HUDEP-2 (cell line): Measurements from ENCODE around the gene TMEFF1.

Source experiments
- DNase-seq, 76 experiments: peaks; one replicate each; lab custom pipeline; 2025; ENCODE audit not compliant: unreplicated experiment in 76 of 76; lab: John Stamatoyannopoulos, UW

Gene TMEFF1

DNA sequence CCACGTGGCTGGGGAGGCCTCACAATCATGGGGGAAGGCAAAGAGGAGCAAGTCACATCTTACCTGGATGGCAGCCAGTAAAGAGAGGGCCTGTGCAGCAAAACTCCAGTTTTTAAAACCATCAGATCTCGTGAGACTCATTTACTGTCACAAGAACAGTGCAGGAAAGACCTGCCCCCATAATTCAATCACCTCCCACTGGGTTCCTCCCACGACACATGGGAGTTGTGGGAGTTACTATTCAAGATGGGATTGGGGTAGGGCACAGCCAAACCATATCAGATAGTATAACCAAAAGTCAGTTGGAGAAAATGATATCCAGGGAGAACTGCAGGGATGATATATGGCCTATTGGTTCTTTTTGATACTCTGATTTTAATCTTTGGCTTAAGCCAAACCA, 94.9 kb downstream of the TMEFF1 start:
- DNase-seq = no peak

DNA sequence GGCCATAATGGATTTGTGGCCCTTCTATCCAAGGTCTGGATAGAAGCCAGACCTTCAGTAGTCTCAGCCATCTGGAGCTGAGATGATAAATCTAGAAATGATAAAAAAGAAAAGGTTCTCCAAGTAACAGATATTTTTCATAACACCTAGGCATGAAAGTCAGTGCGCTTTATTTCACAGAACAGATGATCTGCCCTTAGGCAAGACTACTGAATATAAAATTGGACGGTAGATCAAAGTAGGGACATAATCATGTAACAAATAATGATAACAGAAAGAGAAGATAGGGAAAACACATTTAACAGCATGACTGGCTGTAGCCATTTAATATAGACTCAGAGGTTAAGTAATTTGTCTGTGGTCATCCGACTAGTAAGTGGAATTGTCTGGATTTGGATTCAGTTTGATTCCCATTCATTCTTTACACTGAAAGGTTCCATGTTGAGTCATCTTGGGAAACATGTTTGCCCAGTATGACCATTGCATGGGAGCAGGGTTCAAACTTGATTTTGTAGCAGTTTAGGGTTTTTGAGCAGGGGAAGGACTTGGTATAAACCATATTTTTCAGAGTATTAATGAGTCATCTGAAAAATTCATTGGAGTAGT, 100.8 kb downstream of the TMEFF1 start:
- DNase-seq = no peak

DNA sequence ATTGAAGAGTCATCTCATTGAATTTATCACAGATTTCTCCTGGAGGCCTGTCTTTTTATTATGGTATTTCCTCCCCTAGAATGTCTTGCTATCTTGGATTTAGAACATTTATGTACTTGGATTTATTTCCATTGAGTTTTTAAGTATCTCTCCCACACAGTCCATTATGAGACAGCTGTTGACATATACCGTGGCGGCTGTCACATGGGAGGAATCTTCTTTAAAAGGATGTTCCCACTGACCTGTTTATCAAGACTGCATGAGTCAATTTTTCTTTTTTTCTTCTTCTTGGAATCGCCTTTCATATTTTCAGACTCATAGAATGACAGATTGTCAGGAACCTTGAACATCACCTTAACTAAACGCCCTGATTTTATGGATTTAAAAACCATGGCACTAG, 102.1 kb downstream of the TMEFF1 start:
- no peak for DNase-seq

DNA sequence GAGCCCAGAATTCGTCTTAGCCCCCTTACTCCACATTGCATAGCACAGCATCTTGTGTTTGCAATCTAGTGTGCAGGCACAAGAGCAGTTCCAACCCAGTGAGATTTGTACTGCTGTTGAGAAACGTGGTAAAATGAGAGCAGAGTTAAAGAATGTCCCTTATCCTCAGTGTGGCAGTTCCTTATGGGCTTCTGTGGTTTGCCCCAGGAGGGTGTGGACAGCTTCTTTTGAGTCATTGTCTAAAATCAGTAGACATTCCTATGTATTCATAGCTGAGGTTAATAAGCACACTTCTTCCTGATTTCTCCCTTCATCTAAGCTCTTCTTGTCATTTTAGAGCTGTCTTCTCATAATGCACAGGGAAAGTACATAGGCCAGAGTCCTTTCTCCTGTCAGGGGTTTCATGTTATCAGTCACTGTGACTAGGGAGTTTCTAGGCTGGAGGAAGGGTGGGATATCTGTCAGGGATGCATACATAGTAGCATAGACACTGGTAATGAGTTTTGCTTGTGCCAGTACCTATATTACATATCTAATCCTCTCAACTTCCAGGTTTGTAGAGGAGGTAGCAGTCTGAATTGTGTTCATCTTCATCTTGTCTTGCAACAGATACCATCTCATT, 102.9 kb downstream of the TMEFF1 start:
- DNase-seq = no peak

DNA sequence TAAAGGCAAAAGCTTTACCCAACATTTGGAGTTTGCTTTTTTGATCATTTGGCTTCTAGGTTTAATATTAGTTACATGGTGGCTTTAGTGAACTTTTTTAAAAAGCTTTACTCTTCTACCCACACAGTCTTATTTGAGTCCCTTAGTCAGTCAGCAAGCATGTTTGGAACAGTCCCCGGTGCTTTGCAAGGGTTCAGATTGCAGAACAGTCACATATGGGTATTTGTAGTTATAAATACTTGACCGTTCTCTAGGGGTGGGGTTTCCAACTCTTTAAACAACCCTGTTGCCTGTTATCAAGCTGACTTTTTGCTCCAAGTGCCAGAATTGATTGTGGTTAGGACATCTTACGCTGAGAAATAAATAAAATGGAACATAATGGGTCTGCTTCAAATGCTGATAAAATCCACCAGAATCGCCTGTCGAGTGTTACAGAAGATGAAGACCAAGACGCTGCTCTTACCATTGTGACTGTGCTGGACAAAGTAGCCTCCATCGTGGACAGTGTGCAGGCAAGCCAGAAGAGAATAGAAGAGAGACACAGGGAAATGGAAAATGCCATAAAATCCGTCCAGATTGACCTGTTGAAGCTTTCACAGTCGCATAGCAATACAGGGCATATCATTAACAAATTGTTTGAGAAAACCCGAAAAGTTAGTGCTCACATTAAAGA, 105.0 kb downstream of the TMEFF1 start, which contains the start of gene CAVIN4:
Gene CAVIN4, plus strand, starts transcription at position 304 of the 673 bp plus-strand sequence. Its CDS starts 65 bp downstream, at position 369.
- no peak for DNase-seq

DNA sequence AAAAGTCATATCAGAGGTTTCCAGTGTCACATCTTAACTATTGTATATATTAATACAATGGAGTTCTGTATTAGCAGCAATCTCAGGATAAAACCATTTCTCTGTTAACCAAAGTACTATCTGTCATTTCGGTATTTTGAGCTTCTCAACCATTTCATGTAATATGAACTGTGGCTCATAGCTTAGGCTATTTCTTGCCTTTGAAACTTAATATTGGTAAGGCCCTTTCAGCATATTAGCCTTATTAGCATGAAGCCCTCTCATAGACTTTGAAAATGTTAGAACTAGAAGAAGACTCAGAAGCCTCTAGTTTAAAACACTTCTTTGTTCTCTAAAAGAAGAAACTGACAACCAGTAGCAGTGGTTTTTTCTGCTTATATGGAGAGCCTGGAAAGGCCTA, 105.7 kb downstream of the TMEFF1 start:
- DNase-seq = no peak

DNA sequence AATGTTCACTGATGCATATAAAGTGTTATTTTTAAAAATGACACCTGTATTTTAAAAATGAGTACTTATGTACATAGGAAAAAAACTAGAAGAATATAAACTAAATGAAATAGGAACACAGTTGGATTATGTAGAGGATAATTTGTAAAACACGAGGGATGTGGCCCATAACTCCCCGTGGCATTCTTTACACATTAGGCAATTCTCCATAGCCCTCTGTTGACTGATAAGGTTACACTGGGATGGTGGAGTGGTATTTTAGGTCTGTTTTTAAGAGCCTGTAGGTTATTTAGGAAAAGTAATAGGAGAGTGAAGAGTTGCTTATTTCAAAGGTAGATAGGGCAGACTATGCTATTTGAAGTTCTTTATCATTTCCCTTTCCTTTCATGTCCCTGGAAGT, 106.7 kb downstream of the TMEFF1 start:
- DNase-seq = no peak

DNA sequence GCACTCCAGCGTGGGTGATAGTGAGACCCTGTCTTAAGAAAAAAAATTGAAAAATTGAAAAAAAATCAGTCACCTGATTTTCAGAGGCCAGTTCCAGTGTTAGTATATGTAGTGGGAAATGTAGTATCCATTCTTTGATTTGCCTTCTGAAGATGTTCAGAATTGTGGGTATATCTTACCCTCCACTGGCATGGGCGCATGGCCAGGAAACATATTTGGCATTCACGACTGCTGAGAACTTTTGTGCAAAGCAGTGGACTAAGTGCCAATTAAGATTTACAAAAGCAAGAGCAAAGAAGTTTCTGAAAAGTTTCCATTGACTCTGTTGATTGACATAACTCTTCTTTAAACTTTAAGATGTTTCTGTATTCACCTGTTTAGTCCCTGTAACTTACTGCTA, 107.3 kb downstream of the TMEFF1 start:
- DNase-seq = no peak

DNA sequence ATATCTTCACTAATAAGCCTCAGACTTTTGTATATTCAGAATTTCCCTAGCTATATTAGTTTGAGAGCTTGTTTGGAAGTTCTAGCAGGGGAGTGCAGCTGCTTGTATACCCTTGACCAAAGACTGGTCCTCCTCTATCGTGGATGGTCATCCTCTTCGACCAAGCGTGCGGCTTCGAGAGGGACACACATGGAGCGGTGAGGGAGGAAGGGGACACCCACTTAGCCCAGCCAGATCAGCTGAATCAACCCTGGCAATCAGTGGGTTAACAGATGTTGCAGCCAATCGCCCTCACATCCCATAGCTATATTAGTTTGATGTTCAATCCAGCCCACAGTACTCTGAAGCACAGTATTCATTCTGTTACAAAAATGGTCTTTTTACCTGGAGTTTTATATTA, 108.1 kb downstream of the TMEFF1 start:
- DNase-seq = no peak

DNA sequence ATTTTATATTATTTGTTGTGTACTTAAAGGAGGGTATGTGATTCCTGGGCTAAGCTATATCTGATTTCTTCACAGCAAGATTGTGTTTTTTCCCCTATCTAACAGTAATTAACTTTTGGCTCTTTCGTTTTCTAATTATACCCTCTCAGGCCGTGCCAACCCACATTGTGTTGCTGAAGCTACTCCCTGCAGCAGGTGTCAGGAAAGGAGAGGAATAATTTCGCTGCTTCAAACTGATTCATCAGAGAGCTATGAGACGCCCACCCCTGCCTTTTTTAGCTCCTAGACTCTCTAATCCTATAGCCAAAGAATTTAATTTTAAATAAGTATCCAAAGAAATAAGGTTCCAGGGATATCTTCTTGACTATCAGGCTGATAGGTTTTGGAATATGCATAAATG, 108.7 kb downstream of the TMEFF1 start:
- no peak for DNase-seq

DNA sequence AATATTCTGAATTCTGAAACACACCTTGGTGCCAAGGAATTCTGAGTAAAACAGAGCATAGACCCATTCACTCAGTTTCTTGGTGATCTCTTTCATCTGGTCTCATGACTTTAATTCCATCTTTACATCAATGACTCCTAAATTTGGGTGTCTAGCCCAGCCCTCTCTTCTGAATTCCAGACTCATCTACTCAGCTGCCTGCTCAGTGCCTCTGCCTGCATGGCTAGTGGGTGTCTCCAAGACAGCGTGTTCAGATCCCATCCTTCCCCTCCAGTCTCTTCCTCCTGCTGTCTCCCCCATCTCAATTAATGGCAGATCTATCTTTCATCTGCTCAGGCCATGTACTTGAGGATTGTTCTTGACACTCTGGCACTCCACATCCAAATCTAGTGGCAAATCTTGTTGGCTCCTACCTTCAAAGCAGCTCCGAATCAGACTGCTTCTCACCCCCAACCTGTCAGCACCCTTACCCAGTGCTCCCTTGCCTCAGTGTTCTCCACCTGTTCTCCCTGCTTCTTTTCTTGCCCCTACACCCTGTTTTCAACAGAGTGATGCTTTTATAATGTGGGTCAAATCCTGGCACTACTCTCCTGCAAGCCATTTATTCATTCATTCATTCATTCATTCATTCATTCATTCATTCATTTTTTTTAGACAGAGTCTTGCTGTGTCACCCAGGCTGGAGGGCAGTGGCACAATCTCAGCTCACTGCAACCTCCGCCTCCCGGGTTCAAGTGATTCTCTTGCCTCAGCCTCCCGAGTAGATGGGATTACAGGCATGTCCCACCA, 110.3 kb downstream of the TMEFF1 start:
- DNase-seq = no peak

DNA sequence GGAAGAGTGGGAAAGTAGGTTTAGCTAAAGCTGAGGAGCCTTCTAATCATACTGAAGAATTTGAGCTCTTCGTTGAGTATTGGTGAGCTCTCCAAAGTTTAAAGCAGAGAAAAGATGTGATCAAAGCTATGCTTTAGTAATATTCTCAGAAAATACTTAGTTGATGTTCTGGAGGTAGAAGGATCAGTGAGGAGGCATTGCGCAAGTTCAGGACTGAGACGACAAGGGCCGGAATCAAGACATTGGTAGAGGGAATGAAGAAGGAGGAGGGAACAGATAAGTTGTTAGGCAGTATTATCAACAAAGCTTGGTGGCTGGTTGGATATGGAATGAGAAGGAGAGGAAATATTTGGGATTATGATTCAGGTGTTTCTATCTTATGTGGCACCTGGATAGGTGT, 112.0 kb downstream of the TMEFF1 start:
- DNase-seq = no peak

DNA sequence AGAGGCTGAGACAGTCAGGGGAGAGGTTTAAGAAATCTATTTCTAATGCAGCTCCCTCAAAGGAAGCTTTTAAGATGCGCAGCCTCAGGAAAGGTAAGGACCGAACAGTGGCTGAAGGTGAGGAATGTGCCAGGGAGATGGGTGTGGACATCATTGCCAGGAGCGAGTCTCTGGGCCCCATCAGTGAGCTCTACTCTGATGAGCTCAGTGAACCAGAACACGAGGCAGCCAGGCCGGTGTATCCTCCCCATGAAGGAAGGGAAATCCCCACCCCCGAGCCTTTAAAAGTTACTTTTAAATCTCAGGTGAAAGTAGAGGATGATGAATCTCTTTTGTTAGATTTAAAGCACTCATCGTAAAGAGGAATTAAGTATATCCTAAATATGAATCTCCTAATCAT, 113.1 kb downstream of the TMEFF1 start:
- no peak for DNase-seq

DNA sequence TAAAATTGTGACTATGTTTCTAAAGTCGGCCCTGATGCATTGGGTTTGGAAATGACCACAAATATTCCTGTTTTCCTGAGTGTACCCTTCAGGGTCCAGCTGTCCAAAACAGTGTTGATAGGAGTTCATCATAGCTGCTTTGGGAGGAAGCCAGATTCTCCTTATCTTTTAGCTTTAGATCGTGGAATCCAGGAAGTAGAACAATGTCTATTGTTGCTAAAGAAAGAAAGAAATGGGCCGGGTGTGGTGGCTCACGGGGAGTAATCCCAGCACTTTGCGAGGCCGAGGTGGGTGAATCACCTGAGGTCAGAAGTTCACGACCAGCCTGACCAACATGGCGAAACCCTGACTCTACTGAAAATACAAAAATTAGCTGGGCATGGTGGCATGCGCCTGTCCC, 114.4 kb downstream of the TMEFF1 start:
- DNase-seq = no peak

DNA sequence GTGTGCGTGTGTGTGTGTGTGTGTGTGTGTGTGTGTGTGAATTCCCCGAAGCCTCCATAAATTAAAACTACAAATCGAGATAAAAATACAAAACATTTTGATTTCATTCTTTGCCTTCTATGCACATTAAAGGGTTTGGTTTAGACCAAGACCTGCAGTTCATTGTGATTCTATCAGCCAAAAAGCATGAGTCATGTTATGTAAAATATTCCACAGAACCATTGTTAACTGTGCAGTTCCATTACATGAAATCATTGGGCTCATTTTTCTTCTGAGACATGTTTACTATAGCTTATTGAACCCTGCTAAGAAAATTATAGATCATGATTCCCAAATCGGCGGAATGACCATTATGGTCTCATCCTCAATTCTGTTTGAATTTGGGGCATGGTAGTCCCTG, 116.6 kb downstream of the TMEFF1 start:
- DNase-seq = no peak

DNA sequence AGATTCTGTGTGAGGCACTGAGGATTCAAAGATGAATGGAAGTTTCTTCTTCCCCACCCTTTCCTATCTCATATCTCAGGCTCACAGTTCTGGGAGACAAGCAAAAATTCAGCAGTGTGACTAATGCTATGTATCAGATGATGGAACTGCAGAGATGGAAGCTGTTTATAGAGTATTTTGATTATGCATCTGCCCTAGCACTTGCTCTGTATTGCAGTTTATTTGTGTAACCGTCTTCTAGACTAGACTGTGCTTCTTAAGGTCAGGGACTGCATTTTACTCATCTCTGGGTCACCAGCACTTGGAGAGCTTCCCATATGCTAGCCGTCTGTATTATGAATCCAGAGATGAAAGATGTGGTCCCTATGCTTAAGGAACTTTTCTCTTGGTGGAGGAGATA, 117.5 kb downstream of the TMEFF1 start:
- DNase-seq = no peak

DNA sequence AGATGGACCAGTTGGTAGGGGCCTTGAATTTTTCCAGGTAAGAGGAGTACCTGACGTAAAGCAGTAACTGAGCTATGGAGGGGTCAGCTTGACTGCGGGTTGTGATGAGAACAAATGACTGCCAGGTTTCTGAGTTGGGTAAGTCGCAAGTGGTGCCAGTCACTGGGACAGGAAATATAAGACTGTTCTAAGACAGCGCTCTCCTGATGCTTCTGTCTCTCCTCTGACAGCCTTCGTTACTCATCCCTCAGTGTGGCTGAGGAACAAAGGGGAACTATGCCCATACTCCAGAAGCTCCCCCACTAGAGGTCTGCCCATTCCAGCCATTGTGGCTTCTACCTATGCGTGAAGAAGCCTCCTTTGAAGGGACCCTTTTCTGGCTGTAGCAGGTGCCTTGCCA, 118.2 kb downstream of the TMEFF1 start:
- DNase-seq = no peak

DNA sequence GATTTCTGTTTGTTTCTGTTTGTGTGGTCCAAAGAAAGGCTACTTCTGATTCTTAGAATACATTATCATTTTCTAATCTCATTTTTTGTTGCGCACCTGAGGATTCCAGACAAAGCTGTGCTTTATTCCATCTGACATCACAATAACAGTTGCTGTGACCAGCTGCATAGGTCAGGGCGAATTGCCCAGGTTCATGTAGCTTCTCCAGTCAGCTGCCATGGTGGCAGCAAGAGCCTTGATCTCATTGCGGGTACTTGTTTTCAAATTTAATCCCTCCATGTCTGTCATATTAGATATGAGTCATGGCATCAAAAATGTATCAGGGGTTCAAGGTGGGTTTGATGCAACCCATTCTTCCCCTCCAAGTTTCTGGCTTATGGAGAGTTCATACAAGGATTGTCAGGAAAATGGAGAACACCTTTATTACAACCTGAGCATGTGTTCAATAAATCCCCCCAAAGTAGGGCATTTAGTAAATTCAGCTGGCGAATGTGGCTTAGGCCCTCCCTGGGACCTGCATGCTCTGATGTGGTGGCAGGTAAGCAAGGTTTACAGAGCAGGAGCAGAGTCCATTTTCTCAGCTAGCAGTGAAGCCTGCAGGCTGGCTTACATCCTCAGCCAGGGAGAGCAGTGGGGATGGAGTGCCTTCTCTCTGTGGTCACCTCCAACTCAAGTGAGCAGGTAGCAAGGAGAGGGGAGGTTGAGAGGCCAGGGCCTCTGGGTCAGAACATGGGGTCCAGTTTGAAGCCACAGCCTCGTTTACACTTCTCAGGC, 118.9 kb downstream of the TMEFF1 start:
- DNase-seq = no peak

DNA sequence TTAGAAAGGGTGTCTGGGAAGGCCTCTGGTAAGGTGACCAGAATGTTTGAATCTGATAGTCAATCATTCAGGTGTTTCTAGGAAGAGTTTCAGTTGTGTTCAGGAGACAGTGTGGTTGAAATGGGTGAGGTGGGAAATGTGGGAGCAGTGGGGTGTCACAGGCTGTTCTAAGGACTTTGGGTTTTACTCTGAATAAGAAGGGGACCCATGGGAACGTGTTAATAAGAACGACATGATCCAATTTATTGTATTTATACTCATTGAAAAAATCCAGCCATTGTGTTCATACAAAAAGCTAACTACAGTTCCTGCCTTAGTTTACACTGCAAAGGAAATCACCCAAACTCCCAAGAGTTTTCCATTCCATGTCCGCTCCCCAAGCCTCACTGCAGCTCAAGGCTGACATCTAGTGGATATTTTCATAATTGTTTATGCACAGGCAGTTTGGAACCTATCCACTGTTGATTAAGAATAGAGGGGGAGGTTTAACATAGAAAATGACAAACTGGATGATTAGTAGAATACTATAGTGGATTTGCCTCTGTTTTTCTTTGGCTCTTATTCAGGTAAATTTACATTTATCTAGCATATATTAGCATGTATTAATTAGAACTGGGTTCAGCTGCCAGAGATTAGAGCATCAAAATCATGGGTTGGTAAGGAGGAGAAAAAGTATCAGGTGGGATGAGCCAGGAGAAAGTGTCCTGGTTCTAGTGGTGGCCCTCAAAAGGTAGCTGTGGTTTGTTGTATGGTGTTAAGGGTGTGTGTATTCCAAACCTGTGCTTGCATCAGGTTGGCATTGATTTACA, 122.6 kb downstream of the TMEFF1 start:
- DNase-seq = peak in 36 of 76 experiments; percentile 1 to 67 (median 36)

DNA sequence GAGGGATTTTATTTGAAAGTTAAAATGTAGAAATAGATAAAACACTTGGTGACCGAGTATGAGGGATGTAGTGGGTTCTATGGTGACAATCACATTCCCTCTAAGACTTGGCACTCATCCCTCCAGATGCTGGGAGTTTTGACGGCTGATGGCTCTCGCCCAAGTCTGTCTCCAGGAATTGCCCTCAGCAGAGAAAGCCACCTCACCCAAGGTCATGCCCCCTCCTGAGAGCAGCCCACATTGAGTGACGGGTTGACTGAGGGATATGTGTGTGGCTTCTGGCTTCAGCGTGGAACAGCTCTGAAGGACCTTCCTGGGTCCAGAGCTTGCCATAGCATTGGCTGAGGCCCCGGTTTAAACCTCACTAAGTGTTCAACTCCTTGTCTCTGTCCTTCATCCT, 124.3 kb downstream of the TMEFF1 start:
- no peak for DNase-seq
